CD4-positive, alpha-beta T cell (primary cell): ENCODE measurements around the gene KITLG. TPM values are rescaled to one million over a fixed set of nuclear protein-coding genes. Genes with fewer than 3 reads are reported as not detected.
"Not testable (repeated sequence)": the region's sequence is repeated elsewhere in the genome, so short reads cannot be mapped to it uniquely, and the experiment has no call there.

Experiments used
- ATAC-seq: fragments of 200-7000 bp; cut with Tn5 transposase; one replicate; pipeline ENCODE4 v1.10.0; 2022; ENCODE audit warnings: mild to moderate bottlenecking; ENCODE audit not compliant: poor library complexity
- CTCF ChIA-PET: fragments of 350-600 bp; sonication (Branson Sonifier 250); formaldehyde crosslinking; loops from one replicate; lab custom pipeline; 2021; ENCODE audit warnings: antibody characterized with exemption, inconsistent platforms; lab: Charles Lee
- POLR2A ChIA-PET: fragments of 350-600 bp; sonication (Branson Sonifier 250); formaldehyde crosslinking; loops from one replicate; lab custom pipeline; 2021; ENCODE audit warnings: antibody characterized with exemption, inconsistent platforms; lab: Charles Lee
- DNase-seq, 14 experiments: peaks; one replicate each; pipeline ENCODE4 v3.0.0-alpha.2; 2013 to 2020; ENCODE audit warnings: mixed read lengths in 2 of 14
- H3K27ac ChIP-seq, 2 donors: one replicate each; pipeline versions ENCODE4 v1.5.1 to v1.7.0; 2013; ENCODE audit warnings: low read length in 2 of 2, low read depth in 1 of 2, mild to moderate bottlenecking in 1 of 2
- H3K27me3 ChIP-seq, 2 experiments: 1 replicate in 1 of 2; 2 replicates in 1 of 2; pipeline versions ENCODE4 v1.6.1 to v1.7.0; 2013; ENCODE audit warnings: low read length in 2 of 2, control low read depth in 1 of 2, mild to moderate bottlenecking in 1 of 2, moderate library complexity in 1 of 2; ENCODE audit not compliant: insufficient read depth in 2 of 2, control insufficient read depth in 1 of 2
- H3K36me3 ChIP-seq: one replicate; pipeline ENCODE4 v1.6.1; 2013; ENCODE audit warnings: low read length, control low read depth; ENCODE audit not compliant: insufficient read depth
- H3K4me1 ChIP-seq: one replicate; pipeline ENCODE4 v1.6.1; 2013; ENCODE audit warnings: low read length, control low read depth; ENCODE audit not compliant: insufficient read depth
- H3K4me3 ChIP-seq: one replicate; pipeline ENCODE4 v1.5.1; 2013; ENCODE audit warnings: mild to moderate bottlenecking, low read length, moderate library complexity
- H3K9me3 ChIP-seq, 2 experiments: 1 replicate in 1 of 2; 2 replicates in 1 of 2; pipeline versions ENCODE4 v1.6.1 to v1.7.0; 2013; ENCODE audit warnings: low read length in 2 of 2, mild to moderate bottlenecking in 2 of 2, control low read depth in 1 of 2, moderate library complexity in 1 of 2; ENCODE audit not compliant: control insufficient read depth in 1 of 2, insufficient read depth in 1 of 2
- H3K27ac Mint-ChIP-seq: one replicate; pipeline ENCODE4 v1.8.0; 2020; ENCODE audit warnings: mixed read lengths
- H3K27me3 Mint-ChIP-seq: one replicate; pipeline ENCODE4 v1.8.0; 2021; ENCODE audit warnings: mixed read lengths
- H3K36me3 Mint-ChIP-seq: one replicate; pipeline ENCODE4 v1.8.0; 2021; ENCODE audit warnings: low read depth, mixed read lengths
- H3K4me1 Mint-ChIP-seq: one replicate; pipeline ENCODE4 v1.8.0; 2021; ENCODE audit warnings: low read depth, mixed read lengths
- H3K4me3 Mint-ChIP-seq: one replicate; pipeline ENCODE4 v1.8.0; 2020; ENCODE audit warnings: mild to moderate bottlenecking, mixed read lengths
- H3K9me3 Mint-ChIP-seq: one replicate; pipeline ENCODE4 v1.8.0; 2020; ENCODE audit warnings: mixed read lengths
- intact Hi-C, 2 experiments: fragments of 100-400 bp; cut with DNase I in 1 of 2; cut with micrococcal nuclease in 1 of 2; formaldehyde crosslinking; loops; one replicate each; pipeline versions ENCODE4 v1.15.1 to v1.9.0; 2023 to 2025; cut with DNase I, micrococcal nuclease
- total RNA-seq, 174 experiments: library from RNA in 2 of 174; stranded (reverse) in 2 of 174; gene quantifications; one replicate each; pipeline ENCODE4 v1.2.3 and lab custom pipeline; 2021 to 2026
- TF ChIP-seq, protein P1 (sequence below): fragments of 200-600 bp; IDR thresholded peaks from one replicate; pipeline ENCODE4 v1.8.0; 2022; ENCODE audit warnings: antibody characterized with exemption, mild to moderate bottlenecking

KITLG gene
- total RNA-seq, 2 experiments from 2014 or later, result not detected

DNA sequence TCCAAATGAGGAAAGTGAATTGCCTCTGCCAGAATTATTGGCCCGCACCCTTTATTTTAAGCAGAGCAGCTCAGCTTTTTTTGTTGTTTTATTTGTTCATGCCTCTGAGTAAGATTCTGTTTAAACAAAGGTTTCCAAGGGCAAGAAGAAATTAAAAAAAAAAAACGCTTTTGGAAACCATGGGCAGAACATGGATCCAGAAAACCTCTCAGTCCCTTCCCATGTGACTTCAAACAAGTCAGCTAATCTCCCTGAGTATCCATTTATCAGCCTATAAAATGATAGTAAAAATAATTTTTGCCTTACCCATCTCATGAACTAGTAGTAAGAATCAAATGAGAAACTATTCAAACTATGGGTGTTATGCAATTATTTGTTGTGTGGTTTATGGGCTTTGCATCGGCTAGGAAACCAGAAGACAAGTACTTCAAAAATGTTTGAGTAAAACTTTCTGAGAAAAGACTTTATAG is 27.6 kb downstream of the KITLG start:
- intact Hi-C loops, result no loop called here
- Histone ChIP-seq H3K9me3 (no peaks in the 10 kb centered on the region), H3K4me1 (no peaks in the 10 kb centered on the region), H3K27me3 (no peaks in the 10 kb centered on the region), H3K27ac (no peak overlapping the region), H3K4me3 (no peak overlapping the region), H3K36me3 (no peaks in the 10 kb centered on the region)
- ATAC-seq, result no peak
- DNase-seq, result no peak
- ChIA-PET CTCF (no interaction called here), POLR2A (no interaction called here)
- Mint-ChIP-seq H3K4me1 (no peaks in the 10 kb centered on the region), H3K27ac (no peak overlapping the region), H3K27me3 (no peaks in the 10 kb centered on the region), H3K4me3 (no peak overlapping the region), H3K36me3 (no peaks in the 10 kb centered on the region), H3K9me3 (no peaks in the 10 kb centered on the region)
- TF ChIP-seq, protein P1, sequence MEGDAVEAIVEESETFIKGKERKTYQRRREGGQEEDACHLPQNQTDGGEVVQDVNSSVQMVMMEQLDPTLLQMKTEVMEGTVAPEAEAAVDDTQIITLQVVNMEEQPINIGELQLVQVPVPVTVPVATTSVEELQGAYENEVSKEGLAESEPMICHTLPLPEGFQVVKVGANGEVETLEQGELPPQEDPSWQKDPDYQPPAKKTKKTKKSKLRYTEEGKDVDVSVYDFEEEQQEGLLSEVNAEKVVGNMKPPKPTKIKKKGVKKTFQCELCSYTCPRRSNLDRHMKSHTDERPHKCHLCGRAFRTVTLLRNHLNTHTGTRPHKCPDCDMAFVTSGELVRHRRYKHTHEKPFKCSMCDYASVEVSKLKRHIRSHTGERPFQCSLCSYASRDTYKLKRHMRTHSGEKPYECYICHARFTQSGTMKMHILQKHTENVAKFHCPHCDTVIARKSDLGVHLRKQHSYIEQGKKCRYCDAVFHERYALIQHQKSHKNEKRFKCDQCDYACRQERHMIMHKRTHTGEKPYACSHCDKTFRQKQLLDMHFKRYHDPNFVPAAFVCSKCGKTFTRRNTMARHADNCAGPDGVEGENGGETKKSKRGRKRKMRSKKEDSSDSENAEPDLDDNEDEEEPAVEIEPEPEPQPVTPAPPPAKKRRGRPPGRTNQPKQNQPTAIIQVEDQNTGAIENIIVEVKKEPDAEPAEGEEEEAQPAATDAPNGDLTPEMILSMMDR, result no peak

DNA sequence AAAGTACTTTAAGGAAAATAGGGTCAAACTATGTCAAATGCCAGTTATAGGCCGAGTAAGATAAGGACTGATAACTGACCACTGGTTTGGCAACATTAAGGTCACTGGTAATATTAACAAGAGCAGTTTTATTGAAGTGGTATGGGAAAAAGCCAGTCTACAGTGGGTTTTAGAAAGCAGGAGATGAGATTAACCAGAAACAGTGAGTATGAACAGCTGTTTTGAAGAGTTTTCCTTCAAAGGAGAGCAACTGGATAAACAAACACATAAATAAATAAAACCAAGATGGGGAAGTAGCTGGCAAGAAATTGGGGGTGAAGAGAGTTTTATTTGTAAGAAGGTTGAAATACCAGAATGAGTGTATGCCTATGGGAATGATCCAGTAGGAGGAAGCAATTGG is 30.3 kb downstream of the KITLG start:
- DNase-seq (no peak), ATAC-seq (no peak)
- no peaks in the 10 kb centered on the region for H3K4me1 ChIP-seq
- no peak overlapping the region for H3K4me3 ChIP-seq
- H3K9me3 ChIP-seq, result no peaks in the 10 kb centered on the region
- Mint-ChIP-seq H3K27me3 (peaks cover 2% of the 10 kb centered on the region), H3K9me3 (no peaks in the 10 kb centered on the region), H3K4me1 (no peaks in the 10 kb centered on the region), H3K4me3 (no peak overlapping the region), H3K27ac (no peak overlapping the region), H3K36me3 (no peaks in the 10 kb centered on the region)
- H3K27me3 ChIP-seq, result no peaks in the 10 kb centered on the region
- CTCF ChIA-PET, result no interaction called here
- no peak overlapping the region for H3K27ac ChIP-seq
- intact Hi-C loops, result no loop called here
- TF ChIP-seq, protein P1, result no peak
- no peaks in the 10 kb centered on the region for H3K36me3 ChIP-seq
- POLR2A ChIA-PET, result no interaction called here

DNA sequence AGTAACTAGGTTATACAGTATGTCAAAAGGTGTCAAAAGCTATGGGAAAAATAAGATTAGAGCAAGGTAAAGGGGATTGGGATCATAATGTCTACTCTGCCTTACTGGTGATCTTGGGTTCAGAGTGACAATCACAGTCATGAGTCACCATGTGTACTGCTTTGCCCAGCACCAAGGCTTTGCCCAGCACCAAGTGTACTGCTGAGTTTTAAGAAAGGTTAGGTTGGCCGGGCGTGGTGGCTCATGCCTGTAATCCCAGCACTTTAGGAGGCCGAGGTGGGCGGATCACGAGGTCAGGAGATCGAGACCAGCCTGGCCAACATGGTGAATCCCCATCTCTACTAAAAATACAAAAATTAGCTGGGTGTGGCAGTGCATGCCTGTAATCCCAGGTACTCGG is 32.3 kb downstream of the KITLG start:
- H3K4me3 Mint-ChIP-seq, H3K36me3 Mint-ChIP-seq, H3K9me3 Mint-ChIP-seq, H3K27ac Mint-ChIP-seq, H3K36me3 ChIP-seq, intact Hi-C loops, DNase-seq, H3K27me3 ChIP-seq, H3K27ac ChIP-seq, POLR2A ChIA-PET, H3K4me1 Mint-ChIP-seq, H3K4me3 ChIP-seq, H3K9me3 ChIP-seq, H3K4me1 ChIP-seq, CTCF ChIA-PET, ATAC-seq, H3K27me3 Mint-ChIP-seq: not testable (repeated sequence)

DNA sequence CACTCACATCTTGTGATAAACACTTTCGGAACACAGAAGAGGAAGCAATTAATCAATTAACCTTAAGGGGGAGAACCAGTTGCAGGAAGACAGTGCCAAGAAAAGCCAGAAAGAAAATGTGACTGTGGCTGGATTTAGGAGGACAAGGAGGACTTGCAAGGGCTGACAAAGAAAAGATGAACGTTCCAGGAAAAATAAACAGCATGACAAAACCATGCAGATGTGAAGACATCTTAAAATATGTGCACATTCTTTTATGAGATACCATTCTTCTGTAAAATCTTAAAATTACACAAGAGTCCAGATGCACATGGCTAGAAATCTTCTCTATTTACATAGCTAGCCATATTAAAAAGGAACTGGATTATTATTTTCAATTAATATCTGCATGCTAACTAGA is 33.4 kb downstream of the KITLG start:
- intact Hi-C loops, result no loop called here
- Histone ChIP-seq H3K9me3 (no peaks in the 10 kb centered on the region), H3K4me1 (no peaks in the 10 kb centered on the region), H3K36me3 (no peaks in the 10 kb centered on the region), H3K27me3 (no peaks in the 10 kb centered on the region), H3K27ac (no peak overlapping the region), H3K4me3 (no peak overlapping the region)
- H3K27ac Mint-ChIP-seq, result no peak overlapping the region
- no peaks in the 10 kb centered on the region for H3K4me1 Mint-ChIP-seq
- no peak for DNase-seq
- POLR2A ChIA-PET, result no interaction called here
- no peaks in the 10 kb centered on the region for H3K9me3 Mint-ChIP-seq
- no peak overlapping the region for H3K4me3 Mint-ChIP-seq
- no peaks in the 10 kb centered on the region for H3K36me3 Mint-ChIP-seq
- CTCF ChIA-PET, result no interaction called here
- peaks cover 3% of the 10 kb centered on the region for H3K27me3 Mint-ChIP-seq
- TF ChIP-seq, protein P1, result no peak
- ATAC-seq, result no peak
